Chondrocyte (in vitro differentiated cells): ENCODE results near the gene YTHDF1. TPM values are rescaled to one million over a fixed set of nuclear protein-coding genes. Genes with fewer than 3 reads are reported as not detected.
A peak's percentile ranks its signal among the peaks of the same experiment; 100 is the strongest.
"Not testable (repeated sequence)": the region's sequence is repeated elsewhere in the genome, so short reads cannot be mapped to it uniquely, and the experiment has no call there.

Experiments
- DNase-seq: peaks from one replicate; pipeline ENCODE4 v3.0.0; 2021; ENCODE audit warnings: mixed read lengths, low spot score
- H3K27ac Mint-ChIP-seq: one replicate; pipeline ENCODE4 v1.8.0; 2021; ENCODE audit warnings: mild to moderate bottlenecking, moderate library complexity, mixed read lengths; ENCODE audit not compliant: unreplicated experiment
- H3K27me3 Mint-ChIP-seq: 2 replicates; pipeline ENCODE4 v1.8.0; 2021; ENCODE audit warnings: low read depth, mixed read lengths
- H3K36me3 Mint-ChIP-seq: 2 replicates; pipeline ENCODE4 v1.8.0; 2021; ENCODE audit warnings: low read depth, mixed read lengths
- H3K4me1 Mint-ChIP-seq: 2 replicates; pipeline ENCODE4 v1.8.0; 2021; ENCODE audit warnings: low read depth, mild to moderate bottlenecking, mixed read lengths
- H3K4me3 Mint-ChIP-seq: one replicate; pipeline ENCODE4 v1.8.0; 2021; ENCODE audit warnings: mild to moderate bottlenecking, moderate library complexity, mixed read lengths; ENCODE audit not compliant: unreplicated experiment
- H3K9me3 Mint-ChIP-seq: 2 replicates; pipeline ENCODE4 v1.8.0; 2021; ENCODE audit warnings: low read depth, mixed read lengths
- CTCF ChIP-seq: fragments of 200-600 bp; sonication (generic); IDR thresholded peaks from 2 replicates; pipeline ENCODE4 v1.5.0; 2021; ENCODE audit warnings: antibody characterized with exemption, mild to moderate bottlenecking, moderate library complexity
- total RNA-seq: library from RNA; stranded (reverse); gene quantifications from 3 replicates; pipeline ENCODE4 v1.2.1, GENCODE V29; 2021

The YTHDF1 gene
- total RNA-seq, 1 donor from 2014 or later: 39.1 TPM

- no peak overlapping the region for H3K27ac Mint-ChIP-seq
- DNase-seq: peak; percentile 59
- no peak for TF ChIP-seq CTCF
- H3K4me1 Mint-ChIP-seq: no peaks in the 10 kb centered on the region
- no peak overlapping the region for H3K4me3 Mint-ChIP-seq
- no peaks in the 10 kb centered on the region for H3K36me3 Mint-ChIP-seq
- H3K27me3 Mint-ChIP-seq: peaks cover 31% of the 10 kb centered on the region
- H3K9me3 Mint-ChIP-seq: no peaks in the 10 kb centered on the region
Observed at GRCh38 chr20:63162206-63162795, 53.6 kb downstream of the YTHDF1 start.

- H3K4me1 Mint-ChIP-seq: no peaks in the 10 kb centered on the region
- peak; percentile 84 for DNase-seq
- no peaks in the 10 kb centered on the region for H3K36me3 Mint-ChIP-seq
- no peaks in the 10 kb centered on the region for H3K9me3 Mint-ChIP-seq
- H3K27ac Mint-ChIP-seq: no peak overlapping the region
- peaks cover 29% of the 10 kb centered on the region for H3K27me3 Mint-ChIP-seq
- TF ChIP-seq CTCF: no peak
- H3K4me3 Mint-ChIP-seq: no peak overlapping the region
Observed at GRCh38 chr20:63161176-63161651, 54.7 kb downstream of the YTHDF1 start.

GRCh38 chr20:63160641-63161175 lies 55.2 kb downstream of the YTHDF1 start:
- no peak overlapping the region for H3K4me3 Mint-ChIP-seq
- H3K4me1 Mint-ChIP-seq: no peaks in the 10 kb centered on the region
- TF ChIP-seq CTCF: no peak
- H3K27ac Mint-ChIP-seq: no peak overlapping the region
- H3K36me3 Mint-ChIP-seq: no peaks in the 10 kb centered on the region
- DNase-seq: peak; percentile 70
- H3K9me3 Mint-ChIP-seq: no peaks in the 10 kb centered on the region
- peaks cover 33% of the 10 kb centered on the region for H3K27me3 Mint-ChIP-seq

GRCh38 chr20:63159826-63160640 lies 55.9 kb downstream of the YTHDF1 start:
- Mint-ChIP-seq H3K27ac (no peak overlapping the region), H3K4me1 (no peaks in the 10 kb centered on the region), H3K4me3 (no peak overlapping the region), H3K9me3 (no peaks in the 10 kb centered on the region), H3K36me3 (no peaks in the 10 kb centered on the region), H3K27me3 (peaks cover 29% of the 10 kb centered on the region)
- DNase-seq: peak; percentile 69
- no peak for TF ChIP-seq CTCF

- H3K4me3 Mint-ChIP-seq, H3K36me3 Mint-ChIP-seq, H3K9me3 Mint-ChIP-seq, H3K4me1 Mint-ChIP-seq, H3K27ac Mint-ChIP-seq: not testable (repeated sequence)
- peak; percentile 63 for DNase-seq
- peaks cover 29% of the 10 kb centered on the region for H3K27me3 Mint-ChIP-seq
Observed at GRCh38 chr20:63159251-63159650, 56.7 kb downstream of the YTHDF1 start.
